ENCODE results near the gene CIRBP. TPM values are rescaled to one million over a fixed set of nuclear protein-coding genes. Genes with fewer than 3 reads are reported as not detected.

CIRBP gene
- total RNA-seq, 4 donors from 2014 or later = 274 to 578 (median 418) TPM

DNA sequence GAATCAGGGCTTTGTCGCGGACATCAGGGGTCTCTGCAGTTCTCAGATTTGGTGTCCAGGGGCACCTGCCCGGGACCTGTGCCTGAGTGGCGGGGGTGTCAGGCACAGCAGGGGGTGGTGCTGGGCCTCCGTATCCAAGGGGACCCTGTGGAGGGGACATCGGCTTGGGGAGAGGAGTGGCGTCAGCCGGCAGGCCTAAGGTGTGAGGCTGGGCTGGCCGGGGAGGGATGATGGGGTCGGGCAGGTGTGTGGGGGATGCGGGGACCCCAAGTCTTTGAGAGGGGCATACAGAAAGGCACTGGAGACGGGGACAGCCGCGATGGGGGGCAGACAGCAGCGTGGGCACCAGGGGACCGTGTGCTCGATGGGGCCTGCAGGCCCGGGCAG lies 19.1 kb downstream of the CIRBP start:
- TF ChIP-seq, protein P1, sequence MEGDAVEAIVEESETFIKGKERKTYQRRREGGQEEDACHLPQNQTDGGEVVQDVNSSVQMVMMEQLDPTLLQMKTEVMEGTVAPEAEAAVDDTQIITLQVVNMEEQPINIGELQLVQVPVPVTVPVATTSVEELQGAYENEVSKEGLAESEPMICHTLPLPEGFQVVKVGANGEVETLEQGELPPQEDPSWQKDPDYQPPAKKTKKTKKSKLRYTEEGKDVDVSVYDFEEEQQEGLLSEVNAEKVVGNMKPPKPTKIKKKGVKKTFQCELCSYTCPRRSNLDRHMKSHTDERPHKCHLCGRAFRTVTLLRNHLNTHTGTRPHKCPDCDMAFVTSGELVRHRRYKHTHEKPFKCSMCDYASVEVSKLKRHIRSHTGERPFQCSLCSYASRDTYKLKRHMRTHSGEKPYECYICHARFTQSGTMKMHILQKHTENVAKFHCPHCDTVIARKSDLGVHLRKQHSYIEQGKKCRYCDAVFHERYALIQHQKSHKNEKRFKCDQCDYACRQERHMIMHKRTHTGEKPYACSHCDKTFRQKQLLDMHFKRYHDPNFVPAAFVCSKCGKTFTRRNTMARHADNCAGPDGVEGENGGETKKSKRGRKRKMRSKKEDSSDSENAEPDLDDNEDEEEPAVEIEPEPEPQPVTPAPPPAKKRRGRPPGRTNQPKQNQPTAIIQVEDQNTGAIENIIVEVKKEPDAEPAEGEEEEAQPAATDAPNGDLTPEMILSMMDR (IDR thresholded peaks at IDR 0.05 in 4 of 5, conservative IDR thresholded peaks at IDR 0.05 in 1 of 5) = no peak
- no peak for TF ChIP-seq POLR2A (IDR thresholded peaks at IDR 0.05)
- no peak for DNase-seq
- Histone ChIP-seq H3K27ac (no peak overlapping the region), H3K27me3 (peaks cover 62 to 77% (median 72%) of the 10 kb centered on the region in 3 donors), H3K36me3 (no peaks in the 10 kb centered on the region), H3K9me3 (no peaks in the 10 kb centered on the region), H3K4me1 (peaks cover 0 to 6% of the 10 kb centered on the region in 2 donors), H3K4me3 (no peak overlapping the region)
- ATAC-seq = no peak
- intact Hi-C loops (cut with DNase I; ENCODE audit: low total_unique reads) (no loop called here), in situ Hi-C loops (cut with MboI; ENCODE audit: low sequenced_read_pairs in 4 of 4) (no loop called here)

DNA sequence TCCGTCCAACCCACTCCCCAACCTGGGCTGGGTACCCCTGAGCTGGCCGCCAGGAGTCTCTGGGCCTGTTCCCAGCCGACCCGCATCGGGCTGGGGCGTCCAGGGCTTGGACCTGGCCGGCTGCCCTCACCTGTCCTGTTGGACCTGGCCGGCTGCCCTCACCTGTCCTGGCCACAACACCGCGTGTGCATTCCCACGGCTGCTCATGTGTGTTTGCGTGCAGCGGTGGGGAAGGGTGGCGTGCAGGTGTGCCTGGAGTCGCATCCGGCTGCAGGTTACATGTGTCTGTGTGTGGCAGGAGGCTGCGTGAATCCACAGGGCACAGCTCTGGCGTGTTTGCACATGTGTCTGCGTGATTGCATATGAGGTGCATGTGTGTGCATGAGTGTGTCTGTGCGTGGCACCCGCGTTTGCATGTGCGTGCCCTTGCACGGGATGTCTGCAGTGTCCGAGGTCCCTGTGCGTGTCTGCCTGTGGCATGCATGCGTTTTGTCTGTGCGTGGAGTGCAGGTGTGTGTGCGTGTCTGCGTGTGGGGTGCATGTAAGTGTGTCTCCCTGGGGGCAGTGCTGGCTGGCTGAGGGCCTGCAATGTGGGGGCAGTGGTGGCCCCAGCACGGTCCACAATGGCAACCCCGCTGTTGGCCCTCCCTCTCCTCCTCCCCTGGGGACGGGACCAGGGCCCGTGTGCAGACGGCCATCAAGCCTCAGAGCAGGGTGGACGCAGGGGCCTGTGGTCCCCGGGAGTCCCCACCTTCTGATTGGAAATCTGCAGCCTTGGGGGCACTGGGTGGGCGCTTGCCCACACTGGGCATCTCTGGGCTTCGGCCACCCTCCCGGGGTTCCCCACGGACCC lies 19.9 kb downstream of the CIRBP start:
- Histone ChIP-seq H3K4me1 (peaks cover 0 to 6% of the 10 kb centered on the region in 2 donors), H3K9me3 (no peaks in the 10 kb centered on the region), H3K36me3 (no peaks in the 10 kb centered on the region), H3K4me3 (no peak overlapping the region), H3K27ac (no peak overlapping the region), H3K27me3 (peaks cover 62 to 76% (median 72%) of the 10 kb centered on the region in 3 donors)
- in situ Hi-C loops (cut with MboI; ENCODE audit: low sequenced_read_pairs in 4 of 4) = no loop called here
- no peak for TF ChIP-seq POLR2A (IDR thresholded peaks at IDR 0.05)
- TF ChIP-seq, protein P1 (IDR thresholded peaks at IDR 0.05 in 4 of 5, conservative IDR thresholded peaks at IDR 0.05 in 1 of 5) = no peak
- ATAC-seq = no peak
- intact Hi-C loops (cut with DNase I; ENCODE audit: low total_unique reads) = no loop called here
- DNase-seq = no peak

DNA sequence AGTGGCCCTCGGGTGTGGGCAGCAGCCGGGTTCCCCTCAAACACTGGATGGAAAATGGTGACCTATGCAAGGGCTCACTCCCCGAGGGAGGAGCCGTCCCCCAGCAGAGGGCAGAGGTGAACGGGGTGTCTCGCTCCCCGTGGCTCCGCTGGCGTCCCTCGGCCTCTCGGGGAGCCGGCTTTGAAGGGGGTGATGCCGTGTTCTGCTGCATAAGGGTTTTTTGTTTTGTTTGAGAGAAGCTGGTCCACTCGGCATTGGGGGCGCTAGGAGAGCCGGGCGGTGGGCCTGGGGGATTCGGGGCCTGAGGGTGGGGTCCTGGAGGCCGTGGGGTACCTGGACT lies 20.5 kb downstream of the CIRBP start:
- DNase-seq (no peak), ATAC-seq (no peak)
- H3K4me1 ChIP-seq = peaks cover 0 to 6% of the 10 kb centered on the region in 2 donors
- no peak overlapping the region for H3K4me3 ChIP-seq
- H3K27me3 ChIP-seq = peaks cover 65 to 76% (median 72%) of the 10 kb centered on the region in 3 donors
- no peak overlapping the region for H3K27ac ChIP-seq
- no peaks in the 10 kb centered on the region for H3K36me3 ChIP-seq
- no peak for TF ChIP-seq POLR2A (IDR thresholded peaks at IDR 0.05)
- TF ChIP-seq, protein P1 (IDR thresholded peaks at IDR 0.05 in 4 of 5, conservative IDR thresholded peaks at IDR 0.05 in 1 of 5) = no peak
- intact Hi-C loops (cut with DNase I; ENCODE audit: low total_unique reads) = no loop called here
- in situ Hi-C loops (cut with MboI; ENCODE audit: low sequenced_read_pairs in 4 of 4) = no loop called here
- no peaks in the 10 kb centered on the region for H3K9me3 ChIP-seq

DNA sequence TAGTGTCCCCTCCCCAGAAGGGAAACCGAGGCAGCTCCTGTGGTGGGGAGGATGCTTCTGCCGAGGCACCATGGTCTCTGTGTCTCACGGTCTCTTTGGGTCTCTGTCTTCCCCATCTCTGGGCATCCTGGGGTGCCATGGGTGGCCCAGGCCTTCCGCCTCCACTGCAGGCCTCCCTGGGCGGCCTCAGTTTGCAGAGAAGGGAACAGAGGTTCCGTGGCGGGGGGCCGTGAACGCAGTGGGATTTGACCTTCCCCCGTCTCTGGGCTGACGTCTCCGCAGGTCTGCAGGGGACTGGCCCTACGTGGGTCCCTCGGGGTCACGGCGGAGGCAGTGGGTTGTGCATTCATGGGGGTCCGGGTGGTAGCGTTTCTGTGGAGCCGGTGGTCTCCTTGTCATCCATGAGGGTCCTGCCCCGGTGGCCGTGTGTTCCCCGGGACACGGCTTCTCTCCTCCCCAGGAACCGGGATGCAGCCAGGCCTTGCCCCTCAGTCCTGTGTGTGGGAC lies 21.1 kb downstream of the CIRBP start:
- in situ Hi-C loops (cut with MboI; ENCODE audit: low sequenced_read_pairs in 4 of 4) (no loop called here), intact Hi-C loops (cut with DNase I; ENCODE audit: low total_unique reads) (no loop called here)
- H3K4me1 ChIP-seq = peaks cover 0 to 9% of the 10 kb centered on the region in 2 donors
- DNase-seq (no peak), ATAC-seq (no peak)
- H3K36me3 ChIP-seq = no peaks in the 10 kb centered on the region
- no peak overlapping the region for H3K27ac ChIP-seq
- H3K27me3 ChIP-seq = peaks cover 68 to 76% (median 72%) of the 10 kb centered on the region in 3 donors
- H3K9me3 ChIP-seq = no peaks in the 10 kb centered on the region
- no peak overlapping the region for H3K4me3 ChIP-seq
- TF ChIP-seq POLR2A (IDR thresholded peaks at IDR 0.05) = no peak
- TF ChIP-seq, protein P1 (IDR thresholded peaks at IDR 0.05 in 4 of 5, conservative IDR thresholded peaks at IDR 0.05 in 1 of 5) = no peak
